NCI-H345 (cell line): ENCODE measurements around the gene PTGIS.
"Not testable (repeated sequence)": the region's sequence is repeated elsewhere in the genome, so short reads cannot be mapped to it uniquely, and the experiment has no call there.

Source experiments
- DNase-seq: peaks from one replicate; lab custom pipeline; 2025; lab: John Stamatoyannopoulos, UW

PTGIS gene

DNA sequence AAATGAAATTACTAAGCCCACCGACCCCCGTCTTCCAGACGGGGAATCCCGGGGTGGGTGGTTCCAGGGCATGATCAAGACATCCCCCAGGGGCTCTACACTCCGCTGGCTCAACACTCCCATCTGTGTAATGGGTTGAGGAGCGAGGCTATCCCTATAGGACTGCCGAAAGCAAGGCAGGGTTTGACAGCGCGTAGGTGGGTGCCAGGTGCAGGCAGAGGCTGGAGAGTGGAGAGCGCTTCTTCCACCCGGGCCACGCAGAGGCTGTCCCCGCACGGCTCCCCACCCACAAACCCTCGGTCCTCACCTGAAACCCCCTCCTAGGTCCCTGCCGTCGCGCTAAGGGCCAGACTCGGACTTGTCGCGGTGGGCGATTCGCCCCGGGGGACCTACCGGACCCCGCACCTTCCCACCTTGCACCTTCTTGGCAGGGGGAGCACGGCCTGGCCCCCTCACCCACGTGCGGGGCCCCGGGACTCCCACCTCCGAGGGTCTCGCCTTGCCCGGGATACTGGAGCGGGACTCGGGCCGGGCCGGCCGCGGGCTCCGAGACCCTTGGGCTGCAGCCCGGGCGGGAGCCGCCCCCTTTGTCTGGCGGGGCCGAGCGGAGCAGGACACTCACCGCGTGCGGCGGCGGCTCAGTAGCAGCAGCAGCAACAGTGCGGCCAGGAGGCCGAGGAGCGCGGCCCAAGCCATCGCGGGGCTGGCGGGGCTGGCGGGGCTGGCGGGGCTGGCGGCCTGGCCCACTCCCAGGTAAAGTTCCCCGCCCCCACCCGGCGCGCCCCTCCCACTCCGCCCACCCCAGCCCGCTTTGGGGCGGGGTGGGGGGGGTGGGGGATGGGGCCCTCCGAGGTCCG is at the start of gene PTGIS:
Gene PTGIS, minus strand, starts transcription at position 717 of the 857 bp plus-strand sequence. Its CDS starts 21 bp downstream, at position 696.
- DNase-seq = no peak

DNA sequence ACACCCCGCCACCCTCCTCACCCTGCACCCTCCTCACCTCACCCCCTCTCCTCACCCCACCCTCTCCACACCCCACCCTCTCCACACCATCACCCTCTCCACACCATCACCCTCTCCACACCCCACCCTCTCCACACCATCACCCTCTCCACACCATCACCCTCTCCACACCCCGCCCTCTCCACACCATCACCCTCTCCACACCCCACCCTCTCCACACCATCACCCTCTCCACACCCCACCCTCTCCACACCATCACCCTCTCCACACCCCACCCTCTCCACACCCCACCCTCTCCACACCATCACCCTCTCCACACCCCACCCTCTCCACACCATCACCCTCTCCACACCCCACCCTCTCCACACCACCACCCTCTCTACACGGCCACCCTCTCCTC is 49.5 kb upstream of the PTGIS start:
- not testable (repeated sequence) for DNase-seq

DNA sequence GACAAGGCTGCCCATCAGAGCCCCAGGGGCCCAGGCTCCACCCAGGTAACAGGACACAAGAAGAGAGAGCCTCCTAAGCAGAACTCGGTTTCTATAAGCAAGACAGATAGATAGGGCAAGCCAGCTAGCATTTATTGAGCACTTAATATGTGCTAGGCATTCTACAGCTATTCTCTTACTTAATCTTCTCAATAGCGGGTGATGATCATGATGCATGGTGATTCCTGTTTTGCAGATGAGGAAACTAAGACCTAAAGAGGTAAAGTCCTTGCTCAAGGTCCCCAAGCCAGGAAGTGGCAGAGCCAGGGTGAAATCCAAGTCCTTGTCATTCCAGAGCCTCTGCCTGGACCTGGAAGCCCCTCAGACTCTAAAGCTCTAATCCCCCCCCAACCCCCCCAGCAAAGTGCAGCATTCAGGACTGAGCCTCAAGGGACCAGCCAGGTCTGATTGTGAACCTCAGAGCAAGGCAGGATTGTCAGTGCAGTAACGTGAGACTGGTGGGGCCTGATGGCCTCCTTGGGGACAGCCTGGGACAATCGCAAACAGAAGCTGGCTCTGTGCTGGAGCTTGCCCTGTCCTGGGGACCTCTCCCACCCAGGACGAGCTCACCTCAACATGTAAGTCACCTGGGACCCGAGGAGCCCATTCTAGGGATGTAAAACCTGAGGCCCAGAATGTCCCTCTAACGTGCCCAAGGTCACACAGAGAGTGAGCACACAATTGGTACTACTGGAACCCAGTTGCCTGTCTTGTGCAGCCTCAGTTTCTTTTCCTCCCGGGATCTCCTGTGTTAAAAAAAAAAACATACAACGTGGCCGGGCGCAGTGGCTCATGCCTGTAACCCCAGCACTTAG is 48.4 kb upstream of the PTGIS start:
- no peak for DNase-seq

DNA sequence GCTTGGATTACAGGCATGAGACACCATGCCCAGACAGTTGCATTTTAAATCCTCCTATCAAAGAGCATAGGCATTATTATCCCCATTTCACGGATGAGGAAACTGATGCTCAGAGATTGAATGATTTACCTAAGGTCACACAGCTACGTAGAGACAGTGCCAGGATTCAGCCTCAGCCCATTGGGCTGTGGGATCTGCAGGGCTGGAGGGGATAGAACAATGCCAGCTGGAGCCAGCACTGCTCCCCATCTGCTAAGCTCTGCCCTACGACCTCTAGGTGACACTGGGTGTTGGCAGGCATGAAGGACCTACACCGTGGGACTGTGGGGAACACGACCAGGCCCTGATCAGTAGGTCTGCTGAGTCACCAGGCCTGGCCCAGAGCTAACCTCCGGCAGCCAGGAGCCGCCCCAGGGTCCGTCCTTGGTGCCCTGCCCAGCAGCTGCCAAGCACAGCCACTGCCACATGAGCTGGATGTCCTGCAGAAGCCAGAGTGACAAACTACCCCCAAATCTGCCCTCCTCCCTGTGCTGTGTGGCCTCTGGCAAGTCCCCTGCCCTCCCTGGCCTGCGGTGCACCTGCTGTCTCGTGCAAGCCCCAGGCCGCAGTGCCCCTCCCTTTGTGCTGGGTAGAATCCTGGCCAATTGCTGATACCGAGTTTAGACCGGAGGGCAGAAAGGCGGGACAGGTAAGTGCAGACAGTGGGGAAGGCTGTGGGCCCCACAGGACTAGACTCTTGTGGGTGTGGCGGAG is 47.6 kb upstream of the PTGIS start:
- DNase-seq = no peak

DNA sequence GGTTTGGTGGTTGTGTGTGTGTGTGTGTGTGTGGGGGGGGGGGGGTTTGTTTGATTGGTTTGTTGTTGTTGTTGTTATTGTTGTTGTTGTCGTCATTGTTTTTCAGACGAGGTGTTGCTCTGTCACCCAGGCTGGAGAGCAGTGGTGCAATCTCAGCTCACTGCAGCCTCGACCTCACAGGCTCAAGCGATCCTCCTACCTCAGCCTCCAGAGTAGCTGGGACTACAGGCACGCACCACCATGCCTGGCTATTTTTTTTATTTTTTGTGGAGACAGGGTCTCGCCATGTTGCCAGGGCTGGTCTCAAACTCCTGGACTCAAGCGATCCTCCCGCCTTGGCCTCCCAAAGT is 47.1 kb upstream of the PTGIS start:
- not testable (repeated sequence) for DNase-seq

DNA sequence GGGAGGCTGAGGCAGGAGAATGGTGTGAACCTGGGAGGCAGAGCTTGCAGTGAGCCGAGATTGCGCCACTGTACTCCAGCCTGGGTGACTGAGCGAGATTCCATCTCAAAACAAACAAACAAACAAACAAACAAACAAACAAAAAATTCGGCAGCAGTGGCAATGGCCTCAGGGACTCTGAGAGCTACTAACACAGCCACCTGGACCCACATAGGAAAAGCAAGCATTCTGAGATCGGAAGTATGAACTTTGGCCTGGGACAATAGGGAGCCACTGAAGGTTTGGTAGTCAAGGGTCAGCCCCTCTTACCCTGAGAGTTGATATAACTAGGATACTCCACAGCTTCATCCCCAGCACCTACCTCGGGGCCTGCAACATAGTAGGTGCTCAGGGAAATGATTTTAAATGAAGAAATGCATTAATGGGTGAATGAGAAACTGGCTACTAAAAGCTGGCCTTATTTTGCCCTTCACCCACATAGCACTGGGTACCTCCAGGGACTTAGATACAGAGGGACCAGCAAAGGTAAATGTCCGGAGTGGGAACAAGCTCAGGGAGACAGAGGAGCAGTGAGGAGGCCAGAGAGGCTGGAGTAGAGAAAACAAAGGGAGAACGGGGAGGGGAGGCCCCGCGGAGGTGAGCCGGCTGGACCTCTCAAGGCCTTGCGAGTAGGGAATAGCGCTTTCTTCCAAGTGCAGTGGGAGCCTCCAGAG is 46.6 kb upstream of the PTGIS start:
- no peak for DNase-seq

DNA sequence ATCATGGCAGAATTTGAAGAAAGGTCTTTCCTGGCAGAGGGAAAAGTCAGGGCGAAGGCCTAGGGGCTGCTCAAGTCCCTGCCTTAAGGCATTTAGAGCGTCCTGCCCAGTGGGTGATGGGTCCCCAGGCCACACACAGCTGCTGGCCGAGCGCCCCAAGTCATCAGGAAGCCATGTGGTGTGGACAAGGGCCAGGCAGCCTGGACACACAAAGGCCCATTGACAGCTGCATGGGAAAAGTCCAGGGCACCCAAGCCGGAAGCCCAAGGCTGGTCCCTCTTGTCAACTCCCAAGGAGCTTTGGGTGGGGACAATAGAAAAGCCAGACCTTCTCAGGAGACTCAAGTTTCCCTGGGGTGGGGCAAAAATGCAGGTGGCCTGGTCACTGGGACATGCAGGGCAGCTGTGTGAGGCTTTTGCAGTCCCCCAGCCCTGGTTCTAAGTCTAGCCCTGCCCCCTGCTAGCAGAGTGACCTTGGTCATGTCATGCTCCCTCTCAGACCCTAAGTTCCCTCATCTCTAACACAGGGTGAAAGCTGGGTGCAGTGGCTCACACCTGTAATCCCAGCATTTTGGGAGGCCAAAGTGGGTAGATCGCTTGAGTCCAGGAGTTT is 44.3 kb upstream of the PTGIS start:
- no peak for DNase-seq

DNA sequence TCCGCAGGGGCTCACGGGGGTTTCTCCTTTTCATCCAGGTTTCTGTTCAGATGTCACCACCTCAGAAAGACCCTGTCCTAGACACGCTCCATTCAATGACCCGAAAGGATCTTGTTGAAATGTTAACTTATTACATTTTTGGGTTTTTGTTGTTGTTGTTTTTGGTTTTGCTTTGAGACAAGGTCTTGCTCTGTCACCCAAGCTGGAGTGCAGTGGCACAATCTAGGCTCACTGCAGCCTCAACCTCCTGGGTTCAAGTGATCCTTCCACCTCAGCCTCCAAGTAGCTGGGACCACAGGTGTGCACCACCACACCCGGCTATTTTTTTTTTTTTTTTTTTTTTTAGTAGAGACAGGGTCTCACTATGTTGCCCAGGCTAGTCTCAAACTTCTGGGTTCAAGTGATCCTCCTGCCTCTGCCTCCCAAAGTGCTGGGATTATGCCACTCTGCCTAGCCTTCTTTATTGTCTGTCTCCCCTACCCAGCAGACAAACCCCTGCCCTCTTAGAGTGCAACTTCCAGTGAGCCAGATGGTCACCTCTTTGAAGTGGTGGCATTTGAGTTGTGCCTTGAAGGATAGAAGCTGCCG is 43.7 kb upstream of the PTGIS start:
- DNase-seq = not testable (repeated sequence)

DNA sequence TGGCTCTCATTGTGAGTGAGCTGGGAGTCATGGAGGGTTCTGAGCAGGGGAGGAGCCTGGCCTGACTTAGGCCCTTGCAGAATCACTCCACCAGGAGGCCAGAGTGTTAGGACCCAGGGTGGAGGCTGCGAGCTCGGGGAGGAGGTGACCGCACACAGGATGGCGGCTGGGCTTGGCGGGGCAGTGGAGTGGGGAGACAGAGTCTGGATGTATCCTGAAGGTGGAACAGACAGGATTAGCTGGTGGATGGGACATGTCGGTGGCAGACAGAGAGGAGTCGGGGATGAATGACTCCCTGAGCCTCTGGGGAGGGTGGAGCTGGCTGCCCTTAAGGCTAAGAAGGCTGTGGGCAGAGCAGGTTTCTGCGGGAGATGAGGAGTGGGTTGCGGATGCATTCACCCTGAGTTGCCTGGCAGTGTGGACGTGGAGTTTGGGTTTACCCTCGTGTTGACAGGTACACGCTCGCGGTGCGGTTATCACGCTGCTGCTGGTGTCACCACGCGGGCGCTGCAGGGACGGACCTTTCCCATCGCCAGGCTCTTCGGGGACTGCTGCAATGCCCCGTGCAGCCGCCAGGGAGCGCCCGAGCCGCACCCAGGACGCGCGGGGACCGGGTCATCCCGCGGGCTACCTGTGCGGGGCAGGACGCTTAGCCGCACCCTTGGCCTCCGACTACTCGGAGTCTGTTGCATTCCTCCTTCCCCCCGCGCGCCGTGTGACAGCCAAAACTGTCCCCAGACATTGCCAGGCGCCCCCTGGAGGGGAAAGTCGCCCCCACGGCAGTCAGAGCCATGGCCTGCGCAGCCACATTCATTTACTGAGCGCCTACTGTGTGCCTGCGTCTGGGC is 43.0 kb upstream of the PTGIS start:
- DNase-seq = peak; percentile 77

DNA sequence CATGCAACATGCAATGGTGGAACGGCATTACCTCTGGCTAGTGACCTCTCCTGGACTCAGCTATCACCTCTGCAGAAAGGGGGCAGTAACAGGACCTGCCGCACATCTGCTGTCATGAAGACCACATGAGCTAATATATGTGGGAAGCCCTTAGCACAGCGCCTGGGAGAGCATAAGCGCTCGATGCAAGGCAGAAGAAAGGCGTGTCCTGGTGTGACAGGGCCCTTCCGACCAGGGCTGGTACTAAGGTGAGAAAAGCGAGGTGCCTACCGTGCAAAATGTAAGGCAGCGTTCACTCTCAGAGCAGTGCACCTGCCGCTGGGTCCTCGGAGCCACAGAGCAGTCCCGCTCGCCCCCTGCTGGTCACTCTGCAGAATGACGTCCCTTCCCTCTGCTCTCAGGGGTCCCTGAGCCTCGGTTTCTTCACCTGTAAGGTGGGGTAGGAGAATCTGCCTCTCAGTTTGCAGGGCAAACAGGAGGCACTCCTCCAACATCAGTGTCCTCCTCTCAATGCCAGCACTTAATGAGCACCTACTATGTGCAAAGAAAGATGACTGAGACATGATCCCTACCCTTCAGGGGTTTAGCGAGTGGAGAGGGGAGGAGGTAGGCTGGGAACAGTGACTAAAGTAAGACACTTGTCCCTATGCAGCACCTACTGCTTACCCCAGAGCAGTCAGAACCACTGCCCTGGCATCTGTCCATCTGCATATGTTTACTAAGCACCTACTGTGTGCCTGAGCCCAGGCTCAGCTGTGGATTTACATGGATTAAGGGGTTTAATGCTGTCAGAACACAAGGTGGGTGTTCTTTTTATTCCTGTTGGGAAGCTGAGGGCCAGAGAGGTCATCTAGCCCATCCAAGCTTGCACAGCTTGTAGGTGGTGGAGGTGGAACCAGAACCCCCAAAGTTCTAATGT is 41.1 kb upstream of the PTGIS start:
- peak; percentile 84 for DNase-seq

DNA sequence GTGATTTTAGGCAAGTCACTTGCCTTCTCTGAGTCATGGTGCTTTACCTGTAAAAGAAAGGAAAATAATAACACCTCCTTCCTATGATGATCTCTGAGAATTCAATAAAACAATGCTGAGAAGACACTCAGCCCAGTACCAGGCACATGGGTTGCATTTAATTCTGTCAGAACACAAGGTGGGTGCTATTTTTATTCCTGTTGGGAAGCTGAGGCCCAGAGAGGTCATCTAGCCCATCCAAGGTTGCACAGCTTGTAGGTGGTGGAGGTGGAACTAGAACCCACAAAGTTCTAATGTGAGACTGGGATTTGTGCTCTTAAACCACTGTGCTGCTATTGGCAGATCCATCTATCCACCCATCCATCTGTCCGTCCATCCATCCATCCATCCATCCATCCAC is 39.6 kb upstream of the PTGIS start:
- no peak for DNase-seq

DNA sequence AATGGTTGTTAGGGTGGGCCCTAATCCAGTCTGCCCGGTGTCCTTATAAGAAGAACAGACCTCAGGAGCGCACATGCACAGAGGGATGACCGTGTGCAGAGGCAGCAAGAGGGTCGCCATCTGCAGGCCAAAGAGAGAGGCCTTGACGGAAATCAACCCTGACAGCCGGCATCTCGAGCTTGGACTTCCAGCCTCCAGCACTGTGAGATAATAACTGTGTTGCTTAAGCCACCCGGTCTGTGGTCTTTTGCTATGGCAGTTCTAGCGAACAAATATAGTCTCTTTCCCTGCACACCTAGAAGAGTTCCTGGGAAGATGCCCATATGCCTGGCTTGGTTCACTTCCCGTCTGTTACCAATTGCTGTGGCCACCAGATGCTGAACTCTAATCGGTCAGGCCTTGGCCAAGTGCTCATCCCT is 35.3 kb upstream of the PTGIS start:
- no peak for DNase-seq

DNA sequence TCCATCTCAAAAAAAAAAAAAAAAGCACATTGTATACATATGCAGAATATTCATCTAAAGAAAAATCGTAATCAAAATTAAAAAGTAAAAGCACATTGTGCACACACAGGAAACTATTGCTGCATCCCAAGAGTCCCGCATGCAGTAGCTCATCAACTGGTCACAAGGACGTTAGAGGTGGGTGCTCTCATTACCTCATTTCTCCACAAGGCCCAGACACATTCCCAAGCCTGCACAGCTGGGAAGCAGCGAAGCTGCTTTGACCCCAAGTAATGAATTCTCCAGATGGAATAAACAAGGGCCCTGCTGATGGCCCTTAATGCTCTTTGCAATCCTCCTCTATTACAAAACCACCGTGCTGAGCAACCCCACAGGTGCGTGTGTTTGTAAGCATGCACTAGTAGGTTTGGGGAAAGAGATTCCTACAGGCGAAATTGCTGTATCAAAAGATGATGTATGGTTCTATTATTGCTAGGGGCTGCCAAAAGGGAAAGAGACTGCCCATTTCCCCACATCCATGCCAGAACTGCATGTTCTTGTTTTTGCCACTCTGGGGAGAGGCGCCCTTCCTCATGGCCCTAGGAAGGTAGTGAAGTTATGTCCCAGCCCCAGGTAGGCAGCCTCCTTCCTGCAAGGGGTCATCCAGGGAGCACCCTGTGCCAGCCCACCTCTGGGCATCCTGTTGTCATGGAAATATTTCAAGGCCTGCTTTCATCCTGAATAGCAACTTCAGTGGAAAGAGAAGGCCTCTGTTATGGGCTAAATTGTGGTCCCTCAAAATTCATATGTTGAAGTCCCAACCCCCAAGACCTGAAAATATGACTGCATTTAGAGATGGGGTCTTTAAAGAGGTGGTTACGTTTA is 34.6 kb upstream of the PTGIS start:
- no peak for DNase-seq

DNA sequence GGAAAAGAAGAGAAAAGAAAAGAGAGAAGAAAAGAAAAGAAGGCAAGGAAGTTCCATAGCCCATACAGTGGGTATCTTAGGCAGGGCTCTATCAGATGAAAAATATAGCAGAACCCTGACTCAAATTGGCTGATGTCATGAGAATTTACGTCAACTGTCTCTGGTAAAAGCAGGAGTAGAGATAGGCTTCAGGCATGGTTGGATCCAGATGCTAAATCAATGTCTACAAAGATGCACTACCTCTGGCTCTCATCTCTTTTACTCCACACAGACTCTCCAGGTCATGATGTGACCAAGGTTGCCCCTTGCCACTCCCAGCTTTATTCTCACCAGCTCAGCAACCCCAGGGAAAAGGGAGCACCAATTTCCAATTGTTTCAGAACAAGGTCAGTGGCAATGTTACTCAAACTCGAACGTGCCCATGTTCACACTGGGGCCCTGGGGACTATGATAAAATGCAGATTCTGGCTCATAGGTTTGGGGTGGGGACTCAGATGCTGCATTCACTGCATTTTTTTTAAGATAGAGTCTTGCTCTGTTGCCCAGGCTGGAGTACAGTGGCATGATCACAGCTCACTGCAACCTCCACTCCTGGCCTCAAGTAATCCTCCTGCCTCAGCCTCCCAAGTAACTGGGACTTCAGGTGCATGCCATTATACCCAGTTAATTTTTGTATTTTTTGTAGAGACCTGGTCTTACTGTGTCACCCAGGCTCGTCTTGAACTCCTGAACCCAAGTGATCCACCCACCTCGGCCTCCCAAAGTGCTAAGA is 33.4 kb upstream of the PTGIS start:
- DNase-seq = no peak

DNA sequence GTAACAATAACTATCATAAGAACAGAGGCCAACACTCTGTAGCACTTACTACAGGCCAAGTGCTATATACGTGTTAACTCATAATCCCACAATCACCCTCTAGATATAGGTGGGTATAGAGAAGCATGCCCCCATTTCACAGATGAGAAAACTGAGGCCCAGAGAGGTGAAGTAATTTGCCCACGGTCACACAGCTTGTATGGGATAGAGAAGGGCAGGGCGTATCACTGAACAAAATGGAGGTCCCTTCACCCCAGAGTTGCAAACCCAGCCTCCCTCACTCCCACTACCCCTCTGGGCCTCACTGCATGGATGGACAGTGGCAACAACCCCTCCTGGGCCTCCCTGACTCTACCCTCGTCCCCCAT is 31.8 kb upstream of the PTGIS start:
- no peak for DNase-seq

DNA sequence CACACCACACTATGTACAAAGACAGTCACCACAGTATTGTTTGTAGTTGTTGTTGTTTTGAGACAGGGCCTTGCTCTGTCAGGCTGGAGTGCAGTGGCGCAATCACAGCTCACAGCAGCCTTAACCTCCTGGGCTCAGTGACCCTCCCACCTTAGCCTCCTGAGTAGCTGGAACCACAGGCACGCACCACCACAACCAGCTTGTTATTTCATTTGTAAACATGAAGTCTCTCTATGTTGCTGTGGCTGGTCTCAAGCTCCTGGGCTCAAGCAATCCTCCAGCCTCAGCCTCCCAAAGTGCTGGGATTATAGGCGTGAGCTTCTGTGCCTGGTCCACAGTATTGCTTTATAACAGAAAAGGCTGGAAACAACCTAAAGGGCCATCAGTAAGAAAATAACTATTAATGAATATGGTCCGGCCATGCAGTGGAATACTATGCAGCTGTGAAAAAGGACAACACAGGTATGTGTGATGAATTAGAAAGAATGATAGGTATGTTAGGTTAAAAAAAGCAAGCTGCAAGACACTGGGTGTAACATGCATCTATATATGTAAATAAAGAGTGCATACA is 30.0 kb upstream of the PTGIS start:
- no peak for DNase-seq
